Measurements from ENCODE around the gene OLA1. TPM values are rescaled to one million over a fixed set of nuclear protein-coding genes. Genes with fewer than 3 reads are reported as not detected.

The OLA1 gene
- total RNA-seq, 1 donor from 2014 or later = 123 TPM

GRCh38 chr2:174224665-174225288, 23.6 kb downstream of the OLA1 start:
- DNase-seq (ENCODE audit: low read depth, low spot score) = no peak

GRCh38 chr2:174224125-174224524, 24.2 kb downstream of the OLA1 start:
- no peak for DNase-seq (ENCODE audit: low read depth, low spot score)

- DNase-seq (ENCODE audit: low read depth, low spot score) = no peak
These were observed 24.9 kb downstream of the OLA1 start for GRCh38 chr2:174223388-174223787.

GRCh38 chr2:174222154-174222553, 26.2 kb downstream of the OLA1 start:
- DNase-seq (ENCODE audit: low read depth, low spot score) = no peak

GRCh38 chr2:174219321-174219720, 29.0 kb downstream of the OLA1 start:
- DNase-seq (ENCODE audit: low read depth, low spot score) = no peak

GRCh38 chr2:174218773-174219172, 29.6 kb downstream of the OLA1 start:
- DNase-seq (ENCODE audit: low read depth, low spot score) = no peak

- DNase-seq (ENCODE audit: low read depth, low spot score) = no peak
These were observed 30.5 kb downstream of the OLA1 start for GRCh38 chr2:174217869-174218268.

GRCh38 chr2:174211954-174212353, 36.4 kb downstream of the OLA1 start:
- DNase-seq (ENCODE audit: low read depth, low spot score) = no peak

- DNase-seq (ENCODE audit: low read depth, low spot score) = no peak
These were observed 37.5 kb downstream of the OLA1 start for GRCh38 chr2:174210862-174211261.

- no peak for DNase-seq (ENCODE audit: low read depth, low spot score)
These were observed 39.0 kb downstream of the OLA1 start for GRCh38 chr2:174209325-174209724.

GRCh38 chr2:174208026-174208425, 40.3 kb downstream of the OLA1 start:
- no peak for DNase-seq (ENCODE audit: low read depth, low spot score)

GRCh38 chr2:174205562-174205961, 42.8 kb downstream of the OLA1 start:
- no peak for DNase-seq (ENCODE audit: low read depth, low spot score)

GRCh38 chr2:174202188-174202587, 46.1 kb downstream of the OLA1 start:
- no peak for DNase-seq (ENCODE audit: low read depth, low spot score)

- DNase-seq (ENCODE audit: low read depth, low spot score) = no peak
These were observed 49.3 kb downstream of the OLA1 start for GRCh38 chr2:174198846-174199564.

GRCh38 chr2:174195253-174195652, 53.1 kb downstream of the OLA1 start:
- DNase-seq (ENCODE audit: low read depth, low spot score) = no peak

- DNase-seq (ENCODE audit: low read depth, low spot score) = no peak
These were observed 54.6 kb downstream of the OLA1 start for GRCh38 chr2:174193737-174194136.

GRCh38 chr2:174192664-174193063, 55.7 kb downstream of the OLA1 start:
- DNase-seq (ENCODE audit: low read depth, low spot score) = no peak

- DNase-seq (ENCODE audit: low read depth, low spot score) = no peak
These were observed 56.8 kb downstream of the OLA1 start for GRCh38 chr2:174191342-174192074.

GRCh38 chr2:174184915-174185314, 63.4 kb downstream of the OLA1 start:
- DNase-seq (ENCODE audit: low read depth, low spot score) = no peak

- DNase-seq (ENCODE audit: low read depth, low spot score) = no peak
These were observed 63.8 kb downstream of the OLA1 start for GRCh38 chr2:174184504-174184903.

GRCh38 chr2:174183076-174183475, 65.3 kb downstream of the OLA1 start:
- no peak for DNase-seq (ENCODE audit: low read depth, low spot score)

GRCh38 chr2:174181368-174181767, 67.0 kb downstream of the OLA1 start:
- no peak for DNase-seq (ENCODE audit: low read depth, low spot score)
